Ovary (tissue), 3 donors: ENCODE data around the gene SEMG2.

Experiments used
- CTCF ChIP-seq, 3 donors: fragments of 450-650 bp in 2 of 3; fragments of 200-600 bp in 1 of 3; IDR thresholded peaks; one replicate each; pipeline versions ENCODE4 v1.5.1 to v1.8.0; 2016 to 2022; ENCODE audit warnings: antibody characterized with exemption in 3 of 3, mild to moderate bottlenecking in 1 of 3
- POLR2A ChIP-seq: fragments of 450-650 bp; IDR thresholded peaks from one replicate; pipeline ENCODE4 v1.6.1; 2017; ENCODE audit warnings: antibody characterized with exemption, mild to moderate bottlenecking, moderate library complexity
- donor health status: DM: no; HTN: no; CAD: no.

GRCh38 chr20:45247865-45248264 is 26.7 kb downstream of the SEMG2 start:
- TF ChIP-seq CTCF (IDR thresholded peaks at IDR 0.05) (no peak), POLR2A (no peak)
